Measurements from ENCODE around the gene KXD1.

KXD1 gene

GRCh38 chr19:18613589-18614234 is 56.0 kb downstream of the KXD1 start:
- no peak for DNase-seq (ENCODE audit: low read depth)

GRCh38 chr19:18616023-18616422 is 58.4 kb downstream of the KXD1 start:
- no peak for DNase-seq (ENCODE audit: low read depth)

GRCh38 chr19:18617562-18617961 is 59.9 kb downstream of the KXD1 start:
- DNase-seq (ENCODE audit: low read depth), result no peak

GRCh38 chr19:18618236-18618635 is 60.6 kb downstream of the KXD1 start:
- no peak for DNase-seq (ENCODE audit: low read depth)
